Keratinocyte (primary cell): Measurements from ENCODE around the gene SCAANT1. TPM values are rescaled to one million over a fixed set of nuclear protein-coding genes. Genes with fewer than 3 reads are reported as not detected.

ENCODE experiments used
- DNase-seq: peaks from one replicate; pipeline ENCODE4 v3.0.0-alpha.2; 2011; ENCODE audit warnings: low read depth, missing footprints, low spot score
- FAIRE-seq: peaks from 2 replicates; lab custom pipeline; 2011; peaks lifted over from hg19 to GRCh38; lab: Jason Lieb, UNC
- H2AFZ ChIP-seq: 2 replicates; pipeline ENCODE4 v1.6.0; 2012; ENCODE audit warnings: low read length, control low read depth, inconsistent platforms; ENCODE audit not compliant: control insufficient read depth
- H3K27ac ChIP-seq: 2 replicates; pipeline ENCODE4 v1.5.1; 2011; ENCODE audit warnings: low read length; ENCODE audit not compliant: control insufficient read depth, insufficient read depth
- H3K27me3 ChIP-seq: 3 replicates; pipeline ENCODE4 v1.6.0; 2011; ENCODE audit warnings: low read length; ENCODE audit not compliant: control insufficient read depth, insufficient read depth; ENCODE audit errors: extremely low read depth
- H3K36me3 ChIP-seq, 2 experiments: 2 replicates in 1 of 2; 3 replicates in 1 of 2; pipeline ENCODE4 v1.5.1; 2011; ENCODE audit warnings: low read length in 2 of 2, mild to moderate bottlenecking in 1 of 2; ENCODE audit not compliant: control insufficient read depth in 2 of 2, insufficient read depth in 2 of 2; ENCODE audit errors: extremely low read depth in 1 of 2
- H3K4me1 ChIP-seq: 3 replicates; pipeline ENCODE4 v1.5.1; 2011; ENCODE audit warnings: low read length; ENCODE audit not compliant: control insufficient read depth, insufficient read depth; ENCODE audit errors: extremely low read depth
- H3K4me2 ChIP-seq: 3 replicates; pipeline ENCODE4 v1.6.0; 2011; ENCODE audit warnings: low read depth, low read length; ENCODE audit not compliant: control insufficient read depth, insufficient read depth; ENCODE audit errors: extremely low read depth
- H3K4me3 ChIP-seq, 3 experiments: fragments of 200-600 bp in 1 of 3; sonication (generic) in 1 of 3; 2 replicates in 2 of 3; 3 replicates in 1 of 3; pipeline ENCODE4 v1.5.1; 2011 to 2016; ENCODE audit warnings: low read length in 3 of 3, mild to moderate bottlenecking in 3 of 3, control low read depth in 2 of 3, inconsistent platforms in 1 of 3, low read depth in 1 of 3, mixed read lengths in 1 of 3, mixed run types in 1 of 3, moderate library complexity in 1 of 3; ENCODE audit not compliant: control insufficient read depth in 2 of 3, insufficient read depth in 2 of 3; ENCODE audit errors: extremely low read depth in 1 of 3
- H3K79me2 ChIP-seq: 2 replicates; pipeline ENCODE4 v1.6.0; 2012; ENCODE audit warnings: low read length; ENCODE audit not compliant: control insufficient read depth, insufficient read depth
- H3K9ac ChIP-seq: 3 replicates; pipeline ENCODE4 v1.6.0; 2011; ENCODE audit warnings: low read length; ENCODE audit not compliant: control insufficient read depth, insufficient read depth; ENCODE audit errors: extremely low read depth
- H3K9me1 ChIP-seq: 3 replicates; pipeline ENCODE4 v1.6.0; 2011; ENCODE audit warnings: low read length; ENCODE audit not compliant: control insufficient read depth, insufficient read depth; ENCODE audit errors: extremely low read depth
- H3K9me3 ChIP-seq: 2 replicates; pipeline ENCODE4 v1.5.1; 2012; ENCODE audit warnings: low read depth, low read length; ENCODE audit not compliant: control insufficient read depth
- H4K20me1 ChIP-seq: 3 replicates; pipeline ENCODE4 v1.6.0; 2011; ENCODE audit warnings: low read length; ENCODE audit not compliant: control insufficient read depth, insufficient read depth; ENCODE audit errors: extremely low read depth
- CTCF ChIP-seq, 3 experiments: IDR thresholded peaks in 1 of 3; conservative IDR thresholded peaks in 1 of 3; optimal IDR thresholded peaks in 1 of 3; 2 replicates in 2 of 3; 3 replicates in 1 of 3; pipeline versions ENCODE3 to v1.5.1; 2011; ENCODE audit warnings: low read length in 3 of 3, mild to moderate bottlenecking in 3 of 3, moderate library complexity in 2 of 3, control low read depth in 1 of 3, inconsistent platforms in 1 of 3; ENCODE audit not compliant: insufficient read depth in 2 of 3; ENCODE audit errors: extremely low read depth in 1 of 3
- EZH2 ChIP-seq: IDR thresholded peaks from one replicate; pipeline ENCODE4 v1.6.1; 2012; ENCODE audit warnings: inconsistent platforms, mild to moderate bottlenecking, low read length, moderate library complexity
- dilution Hi-C: fragments of 300-500 bp; cut with MboI; formaldehyde crosslinking; loops from one replicate; pipeline ENCODE4 v1.7.0; 2020; ENCODE audit warnings: low sequenced_read_pairs; ENCODE audit not compliant: extremely low pct_ligation_motif_present
- polyA minus RNA-seq, 3 experiments: library from RNA; depleted of rRNA, polyadenylated mRNA; stranded (reverse); fragments of >200 nt; gene quantifications; 1 replicate in 1 of 3; 2 replicates in 1 of 3; 3 replicates in 1 of 3; pipeline ENCODE4 v1.2.3, GENCODE V29; 2011
- polyA plus RNA-seq, 5 experiments: library from polyadenylated mRNA; depleted of rRNA in 3 of 5; stranded (reverse) in 3 of 5; stranded (forward) in 1 of 5; unstranded in 1 of 5; fragments of >200 nt; gene quantifications; 1 replicate in 1 of 5; 2 replicates in 3 of 5; 3 replicates in 1 of 5; pipeline versions ENCODE4 v1.2.1 to v1.2.3, GENCODE V29; 2011 to 2012; ENCODE audit warnings: missing spikeins in 2 of 5, low read depth in 1 of 5, low replicate concordance in 1 of 5

Gene SCAANT1
- polyA plus RNA-seq = not detected in 3 replicates
- not detected for polyA plus RNA-seq (2011; ENCODE audit: low read depth)
- polyA plus RNA-seq (2011; cell fraction: cytosol; rRNA removed) = not detected in 2 replicates
- polyA plus RNA-seq (2011; cell fraction: nucleus; rRNA removed) = not detected in 2 replicates
- polyA plus RNA-seq (2012; ENCODE audit: low replicate concordance) = not detected in 2 replicates
- polyA minus RNA-seq = not detected in 3 replicates
- polyA minus RNA-seq (2011; cell fraction: cytosol; rRNA and poly(A)+ RNA removed) = not detected
- polyA minus RNA-seq (2011; cell fraction: nucleus; rRNA and poly(A)+ RNA removed) = not detected in 2 replicates

GRCh38 chr3:63911873-63912767, at the start of gene SCAANT1:
TSS of gene SCAANT1 (minus strand) at chr3:63912383.
- H3K27me3 ChIP-seq = no peaks in the 10 kb centered on the region
- FAIRE-seq = no peak
- peaks cover 3 to 7% of the 10 kb centered on the region in 2 experiments for H3K36me3 ChIP-seq
- H4K20me1 ChIP-seq = peaks cover 3% of the 10 kb centered on the region
- H2AFZ ChIP-seq = peak within 1 kb of the TSS; percentile 45
- peaks cover 24% of the 10 kb centered on the region for H3K4me1 ChIP-seq
- TF ChIP-seq CTCF (optimal IDR thresholded peaks at IDR 0.05 in 1 of 3, IDR thresholded peaks at IDR 0.05 in 1 of 3, conservative IDR thresholded peaks at IDR 0.05 in 1 of 3; ENCODE audit: extremely low read depth in 1 of 3, insufficient read depth in 2 of 3, low read length in 3 of 3) = no peak
- peaks cover 21% of the 10 kb centered on the region for H3K79me2 ChIP-seq
- H3K4me2 ChIP-seq = peak within 1 kb of the TSS; percentile 90
- H3K9me1 ChIP-seq = no peaks in the 10 kb centered on the region
- no peak for DNase-seq
- dilution Hi-C loops = no loop called here
- peak within 1 kb of the TSS; percentile 44 to 79 (median 68) for H3K4me3 ChIP-seq
- peak within 1 kb of the TSS; percentile 80 for H3K9ac ChIP-seq
- peak within 1 kb of the TSS; percentile 86 for H3K27ac ChIP-seq
- no peaks in the 10 kb centered on the region for H3K9me3 ChIP-seq

- peaks cover 38% of the 10 kb centered on the region for H3K79me2 ChIP-seq
- H3K9ac ChIP-seq = no peak overlapping the region
- FAIRE-seq = peak; percentile 5
- no peaks in the 10 kb centered on the region for H3K9me3 ChIP-seq
- TF ChIP-seq CTCF (optimal IDR thresholded peaks at IDR 0.05 in 1 of 3, IDR thresholded peaks at IDR 0.05 in 1 of 3, conservative IDR thresholded peaks at IDR 0.05 in 1 of 3; ENCODE audit: extremely low read depth in 1 of 3, insufficient read depth in 2 of 3, low read length in 3 of 3) (peak in 2 of 3 experiments; percentile 41 to 56), EZH2 (no peak)
- H3K36me3 ChIP-seq = peaks cover 0 to 7% of the 10 kb centered on the region in 2 experiments
- dilution Hi-C loops = no loop called here
- no peak overlapping the region for H3K4me3 ChIP-seq
- H2AFZ ChIP-seq = no peak overlapping the region
- no peaks in the 10 kb centered on the region for H4K20me1 ChIP-seq
- H3K27ac ChIP-seq = no peak overlapping the region
- peaks cover 19% of the 10 kb centered on the region for H3K4me1 ChIP-seq
- H3K4me2 ChIP-seq = no peak overlapping the region
- no peaks in the 10 kb centered on the region for H3K27me3 ChIP-seq
- DNase-seq = peak; percentile 54
- no peaks in the 10 kb centered on the region for H3K9me1 ChIP-seq
Observed at GRCh38 chr3:63961891-63962290, 49.7 kb upstream of the SCAANT1 start.
